IMR-90 (cell line): ENCODE data around the gene C3AR1. TPM values are rescaled to one million over a fixed set of nuclear protein-coding genes. Genes with fewer than 3 reads are reported as not detected.

Source experiments
- ATAC-seq: fragments of 200-7000 bp; cut with Tn5 transposase; 2 replicates; pipeline ENCODE4 v1.9.1; 2020; ENCODE audit warnings: low read depth, mild to moderate bottlenecking, moderate library complexity
- BruUV-seq: library from RNA; stranded (reverse); fragments of 400-500 nt; replicated peaks from 2 replicates; lab custom pipeline; 2021; lab: Mats Ljungman, UMichigan
- CTCF ChIA-PET: fragments of 300-600 bp; formaldehyde crosslinking; extraction: SDS; loops from one replicate; lab custom pipeline; 2021; ENCODE audit warnings: antibody characterized with exemption; lab: Yijun Ruan, JAX
- POLR2A ChIA-PET: fragments of 300-600 bp; sonication (Branson Sonifier 250); formaldehyde crosslinking; loops from one replicate; lab custom pipeline; 2022; ENCODE audit warnings: antibody characterized with exemption; ENCODE audit not compliant: unreplicated experiment; lab: Charles Lee
- DNase-seq: peaks from one replicate; pipeline ENCODE4 v3.0.0; 2013
- H2AFZ ChIP-seq: replicated peaks from 2 replicates; pipeline ENCODE3; 2013; ENCODE audit warnings: low read length, mild to moderate bottlenecking; ENCODE audit not compliant: poor library complexity
- H2AK5ac ChIP-seq: 2 replicates; pipeline ENCODE4 v1.6.1; 2013; ENCODE audit warnings: low read depth, low read length, inconsistent platforms
- H2AK9ac ChIP-seq: replicated peaks from 2 replicates; pipeline ENCODE3; 2013; ENCODE audit warnings: mild to moderate bottlenecking, low read depth, low read length, moderate library complexity; ENCODE audit not compliant: poor library complexity
- H2BK120ac ChIP-seq: 2 replicates; pipeline ENCODE4 v1.6.1; 2013; ENCODE audit warnings: low read depth, low read length, inconsistent platforms
- H2BK15ac ChIP-seq: 3 replicates; pipeline ENCODE4 v1.6.1; 2013; ENCODE audit warnings: low read depth, low read length, inconsistent platforms
- H2BK20ac ChIP-seq: 2 replicates; pipeline ENCODE4 v1.6.1; 2013; ENCODE audit warnings: low read depth, mild to moderate bottlenecking, inconsistent platforms, low read length, moderate library complexity
- H2BK5ac ChIP-seq: 2 replicates; pipeline ENCODE4 v1.6.1; 2013; ENCODE audit warnings: mild to moderate bottlenecking, low read depth, low read length, inconsistent platforms; ENCODE audit not compliant: poor library complexity, severe bottlenecking
- H3K14ac ChIP-seq: replicated peaks from 2 replicates; pipeline ENCODE4 v1.6.1; 2013; ENCODE audit warnings: low read depth, low read length, inconsistent platforms
- H3K18ac ChIP-seq: 2 replicates; pipeline ENCODE4 v1.6.1; 2013; ENCODE audit warnings: low read depth, low read length, control low read depth
- H3K23ac ChIP-seq: 2 replicates; pipeline ENCODE4 v1.6.1; 2013; ENCODE audit warnings: low read depth, low read length, inconsistent platforms
- H3K27ac ChIP-seq: 2 replicates; pipeline ENCODE4 v1.5.1; 2013; ENCODE audit warnings: mild to moderate bottlenecking, control low read depth, low read length; ENCODE audit not compliant: insufficient read depth
- H3K27me3 ChIP-seq: 2 replicates; pipeline ENCODE4 v1.6.1; 2013; ENCODE audit warnings: low read length; ENCODE audit not compliant: control insufficient read depth, insufficient read depth
- H3K36me3 ChIP-seq: 2 replicates; pipeline ENCODE4 v1.6.1; 2013; ENCODE audit warnings: low read length, mixed read lengths; ENCODE audit not compliant: control insufficient read depth, insufficient read depth
- H3K4ac ChIP-seq: 2 replicates; pipeline ENCODE4 v1.6.1; 2013; ENCODE audit warnings: low read depth, low read length, inconsistent platforms
- H3K4me1 ChIP-seq: 2 replicates; pipeline ENCODE4 v1.6.1; 2013; ENCODE audit warnings: low read length, mixed read lengths; ENCODE audit not compliant: control insufficient read depth, insufficient read depth
- H3K4me2 ChIP-seq: 2 replicates; pipeline ENCODE4 v1.6.1; 2013; ENCODE audit warnings: low read depth, mild to moderate bottlenecking, control low read depth, low read length, moderate library complexity
- H3K4me3 ChIP-seq: 2 replicates; pipeline ENCODE4 v1.5.1; 2013; ENCODE audit warnings: low read depth, mild to moderate bottlenecking, control low read depth, low read length, moderate library complexity; ENCODE audit not compliant: insufficient read depth
- H3K56ac ChIP-seq: 2 replicates; pipeline ENCODE4 v1.6.1; 2013; ENCODE audit warnings: low read length, inconsistent platforms; ENCODE audit not compliant: insufficient read depth; ENCODE audit errors: extremely low read depth
- H3K79me1 ChIP-seq, 2 experiments: 2 replicates each; pipeline ENCODE4 v1.6.1; 2013; ENCODE audit warnings: low read length in 2 of 2, inconsistent platforms in 1 of 2, low read depth in 1 of 2
- H3K9ac ChIP-seq: 2 replicates; pipeline ENCODE4 v1.6.1; 2013; ENCODE audit warnings: low read depth, low read length, control low read depth
- H3K9me1 ChIP-seq: 2 replicates; pipeline ENCODE4 v1.6.1; 2013; ENCODE audit warnings: low read length, inconsistent platforms; ENCODE audit not compliant: insufficient read depth
- H3K9me3 ChIP-seq: 2 replicates; pipeline ENCODE4 v1.6.1; 2013; ENCODE audit warnings: low read length; ENCODE audit not compliant: control insufficient read depth, insufficient read depth
- H4K20me1 ChIP-seq: 2 replicates; pipeline ENCODE4 v1.6.1; 2013; ENCODE audit warnings: low read length, inconsistent platforms; ENCODE audit not compliant: insufficient read depth
- H4K5ac ChIP-seq: 2 replicates; pipeline ENCODE4 v1.6.1; 2013; ENCODE audit warnings: mild to moderate bottlenecking, low read depth, low read length, control low read depth
- H4K8ac ChIP-seq, 2 experiments: 2 replicates each; pipeline ENCODE4 v1.6.1; 2013; ENCODE audit warnings: low read depth in 2 of 2, low read length in 2 of 2, control low read depth in 1 of 2, inconsistent platforms in 1 of 2
- H4K91ac ChIP-seq: 2 replicates; pipeline ENCODE4 v1.6.1; 2013; ENCODE audit warnings: low read depth, low read length, inconsistent platforms; ENCODE audit not compliant: insufficient read depth
- BHLHE40 ChIP-seq: fragments of 150-350 bp; IDR thresholded peaks from 2 replicates; pipeline ENCODE4 v1.6.1; 2016; ENCODE audit warnings: mild to moderate bottlenecking, low read depth, low read length
- CEBPB ChIP-seq: IDR thresholded peaks from 2 replicates; pipeline ENCODE4 v1.6.1; 2012; ENCODE audit warnings: low read depth, low read length, improper control_type of control experiment
- CHD1 ChIP-seq: IDR thresholded peaks from 2 replicates; pipeline ENCODE4 v1.6.1; 2012; ENCODE audit warnings: low read depth, low read length, improper control_type of control experiment
- MXI1 ChIP-seq: IDR thresholded peaks from 2 replicates; pipeline ENCODE4 v1.6.1; 2012; ENCODE audit warnings: low read depth, mild to moderate bottlenecking, low read length, moderate library complexity, borderline replicate concordance
- NFE2L2 ChIP-seq: fragments of 150-350 bp; IDR thresholded peaks from 2 replicates; pipeline ENCODE4 v1.6.1; 2016; ENCODE audit warnings: low read depth, mild to moderate bottlenecking, low read length
- POLR2A ChIP-seq: IDR thresholded peaks from 2 replicates; pipeline ENCODE4 v1.6.1; 2012; ENCODE audit warnings: mild to moderate bottlenecking, low read depth, low read length
- RCOR1 ChIP-seq: IDR thresholded peaks from 2 replicates; pipeline ENCODE4 v1.6.1; 2012; ENCODE audit warnings: mild to moderate bottlenecking, low read length, improper control_type of control experiment; ENCODE audit not compliant: insufficient replicate concordance
- RFX5 ChIP-seq: IDR thresholded peaks from 2 replicates; pipeline ENCODE4 v1.8.0; 2012; ENCODE audit warnings: low read depth, mild to moderate bottlenecking, low read length, moderate library complexity
- SMC3 ChIP-seq: fragments of 150-350 bp; IDR thresholded peaks from 2 replicates; pipeline ENCODE4 v1.6.1; 2016; ENCODE audit warnings: low read depth, mild to moderate bottlenecking, antibody characterized with exemption, low read length, moderate library complexity
- WGBS, 2 experiments: methylation state at CpG; one replicate each; pipeline versions ENCODE4 v1.1.5 to v1.1.7; 2013; ENCODE audit warnings: missing lambda C conversion rate in 2 of 2; ENCODE audit not compliant: insufficient read length in 1 of 2; ENCODE audit errors: extremely low coverage in 2 of 2; 5-methylcytosine and 5-hydroxymethylcytosine counted together
- dilution Hi-C: fragments of 300-500 bp; cut with HindIII; formaldehyde crosslinking; loops from one replicate; pipeline ENCODE4 v1.14.3; 2018; ENCODE audit warnings: low sequenced_read_pairs; ENCODE audit not compliant: unreplicated experiment
- in situ Hi-C: fragments of 300-500 bp; cut with MboI; formaldehyde crosslinking; loops from 3 replicates; pipeline ENCODE4 v1.14.3; 2019; ENCODE audit warnings: low sequenced_read_pairs, inconsistent platforms, mixed read lengths
- intact Hi-C: fragments of 100-400 bp; cut with micrococcal nuclease; formaldehyde crosslinking; loops from 2 replicates; pipeline ENCODE4 v1.10.0; 2022
- polyA plus RNA-seq, 3 experiments: library from polyadenylated mRNA; depleted of rRNA; stranded (reverse); fragments of >200 nt; gene quantifications; 2 replicates each; pipeline ENCODE4 v1.2.3, GENCODE V29; 2012; ENCODE audit warnings: low replicate concordance in 1 of 3
- total RNA-seq: library from RNA; depleted of rRNA; stranded (reverse); fragments of >200 nt; gene quantifications from 2 replicates; pipeline ENCODE4 v1.2.3, GENCODE V29; 2012
- TF ChIP-seq, protein P1 (sequence below): fragments of 150-350 bp; IDR thresholded peaks from 2 replicates; pipeline ENCODE4 v1.6.1; 2016; ENCODE audit warnings: low read depth, mild to moderate bottlenecking, low read length, moderate library complexity, borderline replicate concordance
- TF ChIP-seq, protein P2 (sequence below): conservative IDR thresholded peaks from 2 replicates; pipeline ENCODE4 v1.5.1; 2012; ENCODE audit warnings: mild to moderate bottlenecking, low read depth, low read length, improper control_type of control experiment

The C3AR1 gene
- total and polyA plus RNA-seq, 2 of the 4 experiments (the other 2 are of a cell fraction) = 0.31 to 0.36 TPM

DNA sequence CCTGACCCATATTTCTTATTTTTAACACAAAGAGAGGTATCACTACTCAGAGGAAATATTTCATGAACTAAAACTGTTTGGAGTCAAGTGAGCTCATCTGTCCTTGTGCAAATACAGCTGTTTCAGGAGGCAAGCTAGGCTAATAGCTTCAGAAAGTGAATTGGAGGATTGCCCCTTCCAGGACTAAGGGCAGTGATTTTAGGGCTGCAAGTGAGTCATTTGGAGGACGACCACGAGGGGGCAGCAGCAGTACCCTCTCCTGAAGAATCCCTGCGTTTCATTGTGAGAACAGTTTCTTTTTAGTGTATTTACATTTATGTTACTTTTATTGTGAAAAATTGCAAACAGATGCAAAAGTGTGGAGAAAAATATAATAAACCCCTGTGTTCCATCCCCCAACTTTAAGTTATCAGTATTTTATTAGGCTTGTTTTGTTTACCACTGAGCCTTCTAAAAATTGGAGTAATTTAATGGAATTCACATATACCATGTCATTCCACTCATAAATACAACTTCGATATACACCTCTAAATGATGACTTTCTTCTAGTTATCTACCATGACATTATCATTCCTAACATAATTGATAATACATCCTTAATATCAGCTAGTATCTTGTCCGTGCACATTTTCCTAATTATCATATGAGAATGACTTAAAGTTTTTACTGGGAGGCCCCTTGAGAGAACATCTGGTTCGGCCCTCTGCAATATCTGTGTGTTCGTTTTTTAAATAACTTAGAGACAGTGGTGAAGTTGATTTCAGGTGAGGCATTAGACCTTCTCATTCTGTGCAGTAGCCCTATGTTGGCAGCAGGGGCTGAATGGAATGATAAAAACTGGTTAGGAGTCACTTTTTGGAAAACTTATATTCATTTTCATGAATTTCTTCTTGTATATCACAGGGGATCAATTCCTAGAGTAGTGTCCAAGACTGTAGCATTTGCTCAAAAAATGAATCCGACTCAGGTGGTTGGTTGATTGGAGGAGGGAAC is 19.9 kb downstream of the C3AR1 start (continued):
- TF ChIP-seq MXI1 = no peak
- no peak for TF ChIP-seq POLR2A
- no peak for TF ChIP-seq RFX5
- no peak for TF ChIP-seq NFE2L2

DNA sequence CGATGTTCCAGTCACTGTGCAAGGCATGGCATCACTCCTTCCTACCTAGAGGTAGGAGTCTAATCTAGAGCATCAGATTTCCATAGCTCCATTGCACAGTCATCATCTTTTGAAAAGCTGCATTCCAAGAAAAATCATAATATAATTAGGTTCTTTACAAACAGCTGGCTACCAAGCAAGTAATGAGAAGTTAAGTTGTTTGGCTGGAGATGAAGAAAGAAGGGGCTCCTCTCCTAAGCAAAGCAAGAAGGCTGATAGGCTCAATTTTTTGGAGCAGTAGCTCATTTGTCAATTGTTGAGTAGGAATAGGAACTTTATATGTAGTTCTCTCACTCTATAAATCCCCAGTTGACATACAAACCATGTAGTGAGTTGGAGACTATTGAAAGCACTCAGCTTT is 25.4 kb downstream of the C3AR1 start:
- in situ Hi-C loops (loop anchor here (5.0 to 25.0 kb wide), 2 partner anchors 37 to 403 kb away; no protein-coding TSS in a partner anchor), intact Hi-C loops (no loop called here), dilution Hi-C loops (no loop called here)
- Histone ChIP-seq H3K36me3 (peaks cover 29% of the 10 kb centered on the region), H3K14ac (no peak overlapping the region), H3K56ac (no peak overlapping the region), H2AFZ (no peak overlapping the region), H3K27ac (no peak overlapping the region), H3K9me3 (no peaks in the 10 kb centered on the region), H3K18ac (no peak overlapping the region), H2AK9ac (no peak overlapping the region), H3K9me1 (peaks cover 21% of the 10 kb centered on the region), H2AK5ac (no peak overlapping the region), H3K23ac (no peak overlapping the region), H2BK120ac (no peak overlapping the region), H3K4me2 (no peak overlapping the region), H3K9ac (no peak overlapping the region), H3K4ac (no peak overlapping the region), H4K5ac (no peak overlapping the region), H3K4me1 (peaks cover 8% of the 10 kb centered on the region), H3K79me1 (peaks cover 24 to 49% of the 10 kb centered on the region in 2 experiments), H4K8ac (no peak overlapping the region), H3K4me3 (no peak overlapping the region), H2BK20ac (no peak overlapping the region), H4K20me1 (peaks cover 32% of the 10 kb centered on the region), H2BK15ac (no peak overlapping the region), H4K91ac (no peak overlapping the region), H3K27me3 (no peaks in the 10 kb centered on the region), H2BK5ac (no peak overlapping the region)
- BruUV-seq = no TSS peak
- POLR2A ChIA-PET = no interaction called here
- CTCF ChIA-PET = interaction anchor here (1.5 kb wide), 1 partner anchor 38 kb away, joined by 11 read pairs; no protein-coding TSS in a partner anchor
- ATAC-seq (no peak), DNase-seq (no peak)
- no CpG with 5 or more reads among the region's 1 CpG for WGBS, 2 experiments
- TF ChIP-seq POLR2A = no peak
- TF ChIP-seq CEBPB = no peak
- TF ChIP-seq, protein P1, sequence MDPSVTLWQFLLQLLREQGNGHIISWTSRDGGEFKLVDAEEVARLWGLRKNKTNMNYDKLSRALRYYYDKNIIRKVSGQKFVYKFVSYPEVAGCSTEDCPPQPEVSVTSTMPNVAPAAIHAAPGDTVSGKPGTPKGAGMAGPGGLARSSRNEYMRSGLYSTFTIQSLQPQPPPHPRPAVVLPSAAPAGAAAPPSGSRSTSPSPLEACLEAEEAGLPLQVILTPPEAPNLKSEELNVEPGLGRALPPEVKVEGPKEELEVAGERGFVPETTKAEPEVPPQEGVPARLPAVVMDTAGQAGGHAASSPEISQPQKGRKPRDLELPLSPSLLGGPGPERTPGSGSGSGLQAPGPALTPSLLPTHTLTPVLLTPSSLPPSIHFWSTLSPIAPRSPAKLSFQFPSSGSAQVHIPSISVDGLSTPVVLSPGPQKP = no peak
- TF ChIP-seq, protein P2, sequence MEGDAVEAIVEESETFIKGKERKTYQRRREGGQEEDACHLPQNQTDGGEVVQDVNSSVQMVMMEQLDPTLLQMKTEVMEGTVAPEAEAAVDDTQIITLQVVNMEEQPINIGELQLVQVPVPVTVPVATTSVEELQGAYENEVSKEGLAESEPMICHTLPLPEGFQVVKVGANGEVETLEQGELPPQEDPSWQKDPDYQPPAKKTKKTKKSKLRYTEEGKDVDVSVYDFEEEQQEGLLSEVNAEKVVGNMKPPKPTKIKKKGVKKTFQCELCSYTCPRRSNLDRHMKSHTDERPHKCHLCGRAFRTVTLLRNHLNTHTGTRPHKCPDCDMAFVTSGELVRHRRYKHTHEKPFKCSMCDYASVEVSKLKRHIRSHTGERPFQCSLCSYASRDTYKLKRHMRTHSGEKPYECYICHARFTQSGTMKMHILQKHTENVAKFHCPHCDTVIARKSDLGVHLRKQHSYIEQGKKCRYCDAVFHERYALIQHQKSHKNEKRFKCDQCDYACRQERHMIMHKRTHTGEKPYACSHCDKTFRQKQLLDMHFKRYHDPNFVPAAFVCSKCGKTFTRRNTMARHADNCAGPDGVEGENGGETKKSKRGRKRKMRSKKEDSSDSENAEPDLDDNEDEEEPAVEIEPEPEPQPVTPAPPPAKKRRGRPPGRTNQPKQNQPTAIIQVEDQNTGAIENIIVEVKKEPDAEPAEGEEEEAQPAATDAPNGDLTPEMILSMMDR = no peak
- TF ChIP-seq RFX5 = no peak
- TF ChIP-seq SMC3 = no peak
- TF ChIP-seq NFE2L2 = no peak
- TF ChIP-seq BHLHE40 = no peak
- TF ChIP-seq CHD1 = no peak
- TF ChIP-seq RCOR1 = no peak
